Body of pancreas (tissue), 4 donors: ENCODE measurements around the gene THADA. TPM values are rescaled to one million over a fixed set of nuclear protein-coding genes. Genes with fewer than 3 reads are reported as not detected.

Source experiments
- ATAC-seq: fragments of 150-250 bp; one replicate; pipeline ENCODE4 v1.9.1; 2016
- DNase-seq, 4 donors: peaks; one replicate each; pipeline ENCODE4 v3.0.0-alpha.2; 2019
- H3K27ac ChIP-seq, 4 donors: fragments of 200-600 bp; sonication (generic); 1 replicate in 3 of 4; 2 replicates in 1 of 4; pipeline versions ENCODE4 v1.5.1 to v1.6.1; 2016 to 2019; ENCODE audit warnings: mild to moderate bottlenecking in 1 of 4, mixed read lengths in 1 of 4, moderate library complexity in 1 of 4
- H3K27me3 ChIP-seq, 2 donors: fragments of 200-600 bp; sonication (generic); one replicate each; pipeline ENCODE4 v1.6.0; 2016; ENCODE audit warnings: mild to moderate bottlenecking in 1 of 2
- H3K36me3 ChIP-seq, 2 donors: fragments of 200-600 bp; sonication (generic); replicated peaks in 1 of 2; 2 replicates each; pipeline ENCODE4 v1.5.1; 2016; ENCODE audit warnings: low read depth in 2 of 2; ENCODE audit not compliant: insufficient read depth in 1 of 2
- H3K4me1 ChIP-seq: fragments of 200-600 bp; sonication (generic); one replicate; pipeline ENCODE4 v1.6.0; 2016
- H3K4me3 ChIP-seq, 2 donors: fragments of 200-600 bp; sonication (generic); 1 replicate in 1 of 2; 2 replicates in 1 of 2; pipeline ENCODE4 v1.5.1; 2016 to 2019
- H3K9me3 ChIP-seq, 3 donors: fragments of 200-600 bp; sonication (generic); 1 replicate in 2 of 3; 2 replicates in 1 of 3; pipeline ENCODE4 v1.5.1; 2016
- CTCF ChIP-seq, 7 experiments: fragments of 450-650 bp in 4 of 7; fragments of 200-600 bp in 3 of 7; sonication (generic) in 3 of 7; IDR thresholded peaks; one replicate each; pipeline ENCODE4 v1.5.1; 2016 to 2019; ENCODE audit warnings: antibody characterized with exemption in 7 of 7
- POLR2A ChIP-seq, 3 donors: fragments of 450-650 bp; IDR thresholded peaks; one replicate each; pipeline ENCODE4 v1.6.1; 2016; ENCODE audit warnings: antibody characterized with exemption in 3 of 3, mild to moderate bottlenecking in 2 of 3
- WGBS, 2 donors: methylation state at CpG; one replicate each; pipeline ENCODE4 v1.1.5; 2017; 5-methylcytosine and 5-hydroxymethylcytosine counted together
- intact Hi-C: fragments of 100-400 bp; cut with DNase I; formaldehyde crosslinking; loops from one replicate; pipeline ENCODE4 v1.15.1; 2023
- total RNA-seq, 2 donors: library from RNA; depleted of rRNA; stranded (reverse); fragments of >200 nt; gene quantifications; one replicate each; pipeline ENCODE4 v1.1.0, GENCODE V29; 2016

THADA gene
- total RNA-seq, 2 donors from 2014 or later, result 27.5 to 41.9 TPM

- Histone ChIP-seq H3K36me3 (no peaks in the 10 kb centered on the region), H3K4me1 (peaks cover 20% of the 10 kb centered on the region), H3K27ac (no peak overlapping the region), H3K4me3 (no peak overlapping the region), H3K27me3 (no peaks in the 10 kb centered on the region), H3K9me3 (no peaks in the 10 kb centered on the region)
- no peak for TF ChIP-seq POLR2A (IDR thresholded peaks at IDR 0.05)
- no peak for TF ChIP-seq CTCF (IDR thresholded peaks at IDR 0.05)
- no peak for DNase-seq
- 97 to 99% methylated on average over 4 of the region's 4 CpGs for WGBS, 2 donors
- no peak for ATAC-seq
- intact Hi-C loops, result no loop called here
Measured at GRCh38 chr2:43274721-43275120, 321.1 kb downstream of the THADA start.

- intact Hi-C loops, result no loop called here
- DNase-seq, result no peak
- H3K4me3 ChIP-seq, result no peak overlapping the region
- no peak for TF ChIP-seq CTCF (IDR thresholded peaks at IDR 0.05)
- no peak for TF ChIP-seq POLR2A (IDR thresholded peaks at IDR 0.05)
- H3K36me3 ChIP-seq, result no peaks in the 10 kb centered on the region
- no peaks in the 10 kb centered on the region for H3K9me3 ChIP-seq
- 89 to 98% methylated on average over 2 to 4 of the region's 4 CpGs for WGBS, 2 donors
- no peaks in the 10 kb centered on the region for H3K27me3 ChIP-seq
- H3K27ac ChIP-seq, result no peak overlapping the region
- H3K4me1 ChIP-seq, result peaks cover 20% of the 10 kb centered on the region
- ATAC-seq, result no peak
Measured at GRCh38 chr2:43274055-43274454, 321.8 kb downstream of the THADA start.

GRCh38 chr2:43273529-43273928 lies 322.3 kb downstream of the THADA start:
- H3K9me3 ChIP-seq, result no peaks in the 10 kb centered on the region
- no peak overlapping the region for H3K27ac ChIP-seq
- no peaks in the 10 kb centered on the region for H3K27me3 ChIP-seq
- DNase-seq (peak in 1 of 4 donors; percentile 27), ATAC-seq (no peak)
- no peaks in the 10 kb centered on the region for H3K36me3 ChIP-seq
- no peak for TF ChIP-seq POLR2A (IDR thresholded peaks at IDR 0.05)
- no peak for TF ChIP-seq CTCF (IDR thresholded peaks at IDR 0.05)
- peaks cover 20% of the 10 kb centered on the region for H3K4me1 ChIP-seq
- H3K4me3 ChIP-seq, result no peak overlapping the region
- WGBS, 2 donors, result 89 to 94% methylated on average over 4 of the region's 4 CpGs
- intact Hi-C loops, result no loop called here

- 43 to 48% methylated on average over 4 of the region's 4 CpGs for WGBS, 2 donors
- intact Hi-C loops, result no loop called here
- ATAC-seq (no peak), DNase-seq (peak in 1 of 4 donors; percentile 26)
- Histone ChIP-seq H3K27me3 (no peaks in the 10 kb centered on the region), H3K9me3 (no peaks in the 10 kb centered on the region), H3K4me3 (no peak overlapping the region), H3K27ac (no peak overlapping the region), H3K36me3 (no peaks in the 10 kb centered on the region), H3K4me1 (peaks cover 4% of the 10 kb centered on the region)
- TF ChIP-seq POLR2A (IDR thresholded peaks at IDR 0.05) (no peak), CTCF (IDR thresholded peaks at IDR 0.05) (no peak)
Measured at GRCh38 chr2:43270930-43271615, 324.8 kb downstream of the THADA start.

DNA sequence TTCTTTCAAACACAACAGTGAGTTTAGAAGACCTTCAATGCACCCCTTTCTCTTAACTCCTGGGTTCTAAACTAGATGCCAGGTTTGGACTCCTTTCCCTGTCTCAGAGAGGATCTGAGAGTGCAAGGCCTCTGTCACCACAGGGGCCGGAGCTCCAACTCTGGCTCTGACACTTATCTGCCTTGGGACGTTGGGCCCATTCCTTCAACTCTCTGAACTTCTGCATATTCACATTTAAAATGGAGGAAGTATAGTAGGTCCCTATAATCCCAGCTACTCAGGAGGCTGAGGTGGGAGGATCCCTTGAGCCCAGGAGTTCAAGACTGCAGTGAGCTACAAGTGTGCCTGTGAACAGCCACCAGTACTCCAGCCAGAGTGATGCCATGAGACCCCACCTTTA lies 325.4 kb downstream of the THADA start:
- H3K36me3 ChIP-seq, result no peaks in the 10 kb centered on the region
- no peaks in the 10 kb centered on the region for H3K4me1 ChIP-seq
- DNase-seq, result no peak
- no peaks in the 10 kb centered on the region for H3K27me3 ChIP-seq
- 87 to 91% methylated on average over 2 of the region's 2 CpGs for WGBS, 2 donors
- no peaks in the 10 kb centered on the region for H3K9me3 ChIP-seq
- H3K27ac ChIP-seq, result peak overlapping the region in 1 of 4 donors; percentile 57
- intact Hi-C loops, result no loop called here
- TF ChIP-seq POLR2A (IDR thresholded peaks at IDR 0.05) (no peak), CTCF (IDR thresholded peaks at IDR 0.05) (no peak)
- H3K4me3 ChIP-seq, result no peak overlapping the region
- no peak for ATAC-seq
